H1 (cell line): ENCODE data around the gene JPH3. TPM values are rescaled to one million over a fixed set of nuclear protein-coding genes. Genes with fewer than 3 reads are reported as not detected.

Experiments used
- CTCF ChIA-PET: fragments of 300-600 bp; sonication (Branson Sonifier 250); formaldehyde crosslinking; loops from one replicate; lab custom pipeline; 2021; ENCODE audit not compliant: partially characterized antibody; lab: Charles Lee
- POLR2A ChIA-PET: fragments of 300-600 bp; sonication (Branson Sonifier 250); formaldehyde crosslinking; loops from one replicate; lab custom pipeline; 2021; ENCODE audit warnings: inconsistent platforms; ENCODE audit not compliant: partially characterized antibody; lab: Charles Lee
- DNase-seq, 2 experiments: peaks; one replicate each; pipeline versions ENCODE4 v3.0.0 to v3.0.0-alpha.2; 2010 to 2022; ENCODE audit warnings: low spot score in 2 of 2, low read depth in 1 of 2, mixed read lengths in 1 of 2
- FAIRE-seq: peaks from 2 replicates; lab custom pipeline; 2011; peaks lifted over from hg19 to GRCh38; lab: Jason Lieb, UNC
- H2AFZ ChIP-seq: 2 replicates; pipeline ENCODE4 v1.8.1; 2012; ENCODE audit warnings: low read length, inconsistent platforms
- H2AK5ac ChIP-seq: 2 replicates; pipeline ENCODE4 v1.6.1; 2013; ENCODE audit warnings: low read depth, low read length
- H2BK120ac ChIP-seq: replicated peaks from 2 replicates; pipeline ENCODE3; 2013; ENCODE audit warnings: low read depth, low read length, inconsistent platforms
- H2BK12ac ChIP-seq: 2 replicates; pipeline ENCODE4 v1.6.1; 2013; ENCODE audit warnings: low read depth, low read length
- H2BK15ac ChIP-seq: 2 replicates; pipeline ENCODE4 v1.6.1; 2013; ENCODE audit warnings: low read length
- H2BK20ac ChIP-seq: 2 replicates; pipeline ENCODE4 v1.6.1; 2013; ENCODE audit warnings: low read length
- H2BK5ac ChIP-seq: 2 replicates; pipeline ENCODE4 v1.6.1; 2013; ENCODE audit warnings: low read depth, low read length
- H3K14ac ChIP-seq: 2 replicates; pipeline ENCODE4 v1.6.1; 2013; ENCODE audit warnings: inconsistent platforms; ENCODE audit not compliant: insufficient read length
- H3K18ac ChIP-seq: 2 replicates; pipeline ENCODE4 v1.6.1; 2013; ENCODE audit warnings: low read length; ENCODE audit errors: extremely low read depth
- H3K23ac ChIP-seq: 2 replicates; pipeline ENCODE4 v1.6.1; 2013; ENCODE audit warnings: inconsistent platforms; ENCODE audit not compliant: insufficient read length
- H3K23me2 ChIP-seq: 2 replicates; pipeline ENCODE4 v1.6.1; 2013; ENCODE audit warnings: low read depth, low read length
- H3K27ac ChIP-seq: 2 replicates; pipeline ENCODE4 v1.6.1; 2011; ENCODE audit warnings: low read depth, low read length, inconsistent platforms
- H3K27me3 ChIP-seq, 4 experiments: replicated peaks in 1 of 4; 1 replicate in 1 of 4; 2 replicates in 3 of 4; pipeline versions ENCODE4 v1.6.1 to v1.8.1; 2011 to 2013; ENCODE audit warnings: low read length in 3 of 4, mild to moderate bottlenecking in 3 of 4, inconsistent platforms in 2 of 4, mixed read lengths in 2 of 4, moderate library complexity in 1 of 4; ENCODE audit not compliant: control insufficient read depth in 3 of 4, insufficient read depth in 3 of 4; ENCODE audit errors: extremely low read depth in 1 of 4
- H3K36me3 ChIP-seq, 4 experiments: 2 replicates each; pipeline versions ENCODE4 v1.6.1 to v1.8.1; 2011 to 2013; ENCODE audit warnings: mild to moderate bottlenecking in 4 of 4, low read length in 3 of 4, moderate library complexity in 2 of 4, control low read depth in 1 of 4, inconsistent platforms in 1 of 4; ENCODE audit not compliant: insufficient read depth in 4 of 4, control insufficient read depth in 2 of 4
- H3K4ac ChIP-seq: replicated peaks from 2 replicates; pipeline ENCODE3; 2013; ENCODE audit warnings: low read length, low read depth, mixed read lengths, inconsistent platforms; ENCODE audit not compliant: insufficient read length
- H3K4me1 ChIP-seq, 4 experiments: replicated peaks in 1 of 4; 1 replicate in 1 of 4; 2 replicates in 3 of 4; pipeline versions ENCODE4 v1.6.1 to v1.8.1; 2011 to 2013; ENCODE audit warnings: low read length in 3 of 4, inconsistent platforms in 2 of 4, mixed read lengths in 1 of 4; ENCODE audit not compliant: insufficient read depth in 4 of 4, control insufficient read depth in 3 of 4
- H3K4me2 ChIP-seq, 2 experiments: 2 replicates each; pipeline versions ENCODE4 v1.6.1 to v1.8.1; 2011 to 2013; ENCODE audit warnings: low read depth in 2 of 2, low read length in 2 of 2, control low read depth in 1 of 2, inconsistent platforms in 1 of 2, mild to moderate bottlenecking in 1 of 2; ENCODE audit not compliant: insufficient read depth in 1 of 2
- H3K4me3 ChIP-seq, 4 experiments: fragments of 200-600, 300-600 bp in 1 of 4; sonication (generic), shearing (Covaris generic), sonication (Bioruptor Twin) in 1 of 4; 2 replicates each; pipeline versions ENCODE4 v1.5.1 to v1.8.1; 2011 to 2016; ENCODE audit warnings: low read length in 4 of 4, low read depth in 3 of 4, control low read depth in 2 of 4, inconsistent platforms in 2 of 4, mild to moderate bottlenecking in 2 of 4, mixed read lengths in 1 of 4, moderate library complexity in 1 of 4; ENCODE audit not compliant: insufficient read depth in 2 of 4; ENCODE audit errors: extremely low read depth in 1 of 4
- H3K56ac ChIP-seq: replicated peaks from 2 replicates; pipeline ENCODE3; 2013; ENCODE audit warnings: low read depth, mild to moderate bottlenecking, mixed read lengths, low read length, inconsistent platforms; ENCODE audit not compliant: insufficient read length
- H3K79me1 ChIP-seq: 2 replicates; pipeline ENCODE4 v1.6.1; 2013; ENCODE audit warnings: low read depth, low read length, control low read depth
- H3K79me2 ChIP-seq, 2 experiments: 2 replicates each; pipeline versions ENCODE4 v1.6.1 to v1.8.1; 2012 to 2013; ENCODE audit warnings: low read length in 2 of 2, mild to moderate bottlenecking in 2 of 2, inconsistent platforms in 1 of 2; ENCODE audit not compliant: insufficient read depth in 2 of 2, control insufficient read depth in 1 of 2
- H3K9ac ChIP-seq, 4 experiments: replicated peaks in 1 of 4; 1 replicate in 1 of 4; 2 replicates in 3 of 4; pipeline versions ENCODE4 v1.6.1 to v1.8.1; 2011 to 2013; ENCODE audit warnings: low read depth in 3 of 4, low read length in 3 of 4, control low read depth in 2 of 4, mild to moderate bottlenecking in 2 of 4, moderate library complexity in 2 of 4, inconsistent platforms in 1 of 4; ENCODE audit errors: extremely low read depth in 1 of 4
- H3K9me3 ChIP-seq, 2 experiments: 2 replicates each; pipeline versions ENCODE4 v1.6.1 to v1.8.1; 2012 to 2013; ENCODE audit warnings: mild to moderate bottlenecking in 2 of 2, moderate library complexity in 2 of 2, control low read depth in 1 of 2, inconsistent platforms in 1 of 2, low read depth in 1 of 2, low read length in 1 of 2, mixed read lengths in 1 of 2; ENCODE audit not compliant: insufficient read depth in 2 of 2
- H4K20me1 ChIP-seq, 2 experiments: replicated peaks in 1 of 2; 2 replicates each; pipeline versions ENCODE3 to v1.8.1; 2011 to 2013; ENCODE audit warnings: inconsistent platforms in 2 of 2, low read length in 2 of 2, mild to moderate bottlenecking in 1 of 2; ENCODE audit not compliant: insufficient read depth in 2 of 2, control insufficient read depth in 1 of 2
- H4K5ac ChIP-seq: 2 replicates; pipeline ENCODE4 v1.6.1; 2013; ENCODE audit warnings: low read length, low read depth, mixed read lengths, inconsistent platforms; ENCODE audit not compliant: insufficient read length
- H4K8ac ChIP-seq: 2 replicates; pipeline ENCODE4 v1.8.0; 2013; ENCODE audit warnings: mild to moderate bottlenecking, moderate library complexity, low read length, inconsistent platforms; ENCODE audit not compliant: insufficient read depth; ENCODE audit errors: extremely low read depth
- H4K91ac ChIP-seq: replicated peaks from 2 replicates; pipeline ENCODE3; 2013; ENCODE audit warnings: low read length, mixed read lengths, inconsistent platforms; ENCODE audit not compliant: insufficient read length
- BACH1 ChIP-seq: IDR thresholded peaks from 2 replicates; pipeline ENCODE4 v1.6.1; 2012; ENCODE audit warnings: low read length, improper control_type of control experiment
- CEBPB ChIP-seq: IDR thresholded peaks from 2 replicates; pipeline ENCODE4 v1.6.1; 2012; ENCODE audit warnings: low read depth, low read length
- CTBP2 ChIP-seq: IDR thresholded peaks from 2 replicates; pipeline ENCODE4 v1.7.0; 2011; ENCODE audit warnings: borderline replicate concordance, mild to moderate bottlenecking, moderate library complexity, mixed read lengths, low read length; ENCODE audit not compliant: insufficient read depth, insufficient read length
- EZH2 ChIP-seq: fragments of 200-600 bp; sonication (generic); IDR thresholded peaks from 2 replicates; pipeline ENCODE4 v1.7.1; 2012; ENCODE audit warnings: low read depth, mild to moderate bottlenecking, moderate library complexity, low read length, inconsistent platforms; ENCODE audit not compliant: severe bottlenecking
- HDAC6 ChIP-seq: IDR thresholded peaks from one replicate; pipeline ENCODE4 v1.7.1; 2012; ENCODE audit warnings: low read depth, mild to moderate bottlenecking, inconsistent platforms, low read length, moderate library complexity
- MAFK ChIP-seq: IDR thresholded peaks from 2 replicates; pipeline ENCODE4 v1.6.1; 2012; ENCODE audit warnings: low read depth, mild to moderate bottlenecking, improper control_type of control experiment, low read length
- POU5F1 ChIP-seq: IDR thresholded peaks from 2 replicates; pipeline ENCODE4 v1.6.1; 2011; ENCODE audit warnings: low read depth, mild to moderate bottlenecking, low read length, moderate library complexity
- SP1 ChIP-seq: IDR thresholded peaks from 2 replicates; pipeline ENCODE4 v1.6.1; 2011; ENCODE audit warnings: low read depth, low read length
- SUZ12 ChIP-seq: fragments of 200-600 bp; sonication (generic); IDR thresholded peaks from 2 replicates; pipeline ENCODE4 v1.6.1; 2012; ENCODE audit warnings: mild to moderate bottlenecking, inconsistent platforms, low read length, moderate library complexity, mixed read lengths
- WGBS, 2 experiments: shearing (Covaris generic) in 1 of 2; methylation state at CpG; one replicate each; pipeline versions ENCODE4 v1.1.6 to v1.1.7; 2013 to 2015; ENCODE audit warnings: low lambda C conversion rate in 2 of 2, mixed read lengths in 2 of 2, inconsistent platforms in 1 of 2, low coverage in 1 of 2, missing lambda C conversion rate in 1 of 2; ENCODE audit not compliant: insufficient replicate concordance in 2 of 2, insufficient coverage in 1 of 2, insufficient read length in 1 of 2; ENCODE audit errors: extremely low coverage in 1 of 2, missing lambda C conversion rate in 1 of 2; 5-methylcytosine and 5-hydroxymethylcytosine counted together
- polyA plus RNA-seq, 7 experiments: library from polyadenylated mRNA; depleted of rRNA in 3 of 7; stranded (reverse) in 5 of 7; unstranded in 2 of 7; fragments of >200 nt in 5 of 7; fragments of 200-250 nt in 2 of 7; gene quantifications; 1 replicate in 5 of 7; 2 replicates in 1 of 7; 4 replicates in 1 of 7; pipeline versions ENCODE4 v1.2.1 to v1.2.3, GENCODE V29; 2011 to 2013; ENCODE audit warnings: missing spikeins in 2 of 7, mixed read lengths in 2 of 7
- total RNA-seq: library from RNA; stranded (reverse); fragmentation: NEBNext Ultra II Directional; extraction: Animal tissue kit (Norgen Biotek cat#: 25700); gene quantifications from 2 replicates; pipeline ENCODE4 v1.2.1, GENCODE V29; 2021
- TF ChIP-seq, protein P1 (sequence below), 3 experiments: IDR thresholded peaks; 1 replicate in 2 of 3; 2 replicates in 1 of 3; pipeline versions ENCODE4 v1.5.1 to v1.6.1; 2011; ENCODE audit warnings: low read length in 3 of 3, mild to moderate bottlenecking in 3 of 3, inconsistent platforms in 2 of 3, low read depth in 1 of 3, moderate library complexity in 1 of 3; ENCODE audit not compliant: insufficient read depth in 1 of 3; ENCODE audit errors: control extremely low read depth in 1 of 3

JPH3 gene
- total and polyA plus RNA-seq, 2 of the 8 experiments (the other 6 are each of a cell fraction or from before 2014, with no cell fraction given), result 10.3 to 28.3 TPM

- H4K20me1 ChIP-seq, result peaks cover 5 to 12% of the 10 kb centered on the region in 2 experiments
- H2AK5ac ChIP-seq, result no peak overlapping the region
- no peak overlapping the region for H2BK15ac ChIP-seq
- DNase-seq, result no peak
- H2BK12ac ChIP-seq, result no peak overlapping the region
- H3K4me3 ChIP-seq, result no peak overlapping the region
- peaks cover 5 to 19% (median 17%) of the 10 kb centered on the region in 4 experiments; a peak in 6 of 8 replicates for H3K36me3 ChIP-seq
- ChIA-PET POLR2A (interaction anchor here (0.7 to 1.0 kb wide), 3 partner anchors 13 to 19 kb away, joined by 3 to 4 read pairs (median 3); no protein-coding TSS in a partner anchor), CTCF (no interaction called here)
- no peak overlapping the region for H3K27ac ChIP-seq
- no peak overlapping the region for H2BK120ac ChIP-seq
- no peak overlapping the region for H3K9ac ChIP-seq
- H4K5ac ChIP-seq, result no peak overlapping the region
- no peaks in the 10 kb centered on the region for H3K23me2 ChIP-seq
- H3K14ac ChIP-seq, result no peak overlapping the region
- H3K23ac ChIP-seq, result no peak overlapping the region
- H2BK20ac ChIP-seq, result no peak overlapping the region
- no peak for FAIRE-seq
- no peaks in the 10 kb centered on the region for H3K4me1 ChIP-seq
- H3K79me2 ChIP-seq, result peaks cover 0 to 21% of the 10 kb centered on the region in 2 experiments; a peak in 3 of 4 replicates
- 88% methylated on average over 17 of the region's 17 CpGs; no CpG with 5 or more reads in 1 of the 2 experiments for WGBS, 2 experiments
- TF ChIP-seq CEBPB (no peak), EZH2 (no peak), SUZ12 (no peak), CTBP2 (no peak), MAFK (no peak), SP1 (no peak), BACH1 (no peak), POU5F1 (no peak), HDAC6 (no peak)
- TF ChIP-seq, protein P1, sequence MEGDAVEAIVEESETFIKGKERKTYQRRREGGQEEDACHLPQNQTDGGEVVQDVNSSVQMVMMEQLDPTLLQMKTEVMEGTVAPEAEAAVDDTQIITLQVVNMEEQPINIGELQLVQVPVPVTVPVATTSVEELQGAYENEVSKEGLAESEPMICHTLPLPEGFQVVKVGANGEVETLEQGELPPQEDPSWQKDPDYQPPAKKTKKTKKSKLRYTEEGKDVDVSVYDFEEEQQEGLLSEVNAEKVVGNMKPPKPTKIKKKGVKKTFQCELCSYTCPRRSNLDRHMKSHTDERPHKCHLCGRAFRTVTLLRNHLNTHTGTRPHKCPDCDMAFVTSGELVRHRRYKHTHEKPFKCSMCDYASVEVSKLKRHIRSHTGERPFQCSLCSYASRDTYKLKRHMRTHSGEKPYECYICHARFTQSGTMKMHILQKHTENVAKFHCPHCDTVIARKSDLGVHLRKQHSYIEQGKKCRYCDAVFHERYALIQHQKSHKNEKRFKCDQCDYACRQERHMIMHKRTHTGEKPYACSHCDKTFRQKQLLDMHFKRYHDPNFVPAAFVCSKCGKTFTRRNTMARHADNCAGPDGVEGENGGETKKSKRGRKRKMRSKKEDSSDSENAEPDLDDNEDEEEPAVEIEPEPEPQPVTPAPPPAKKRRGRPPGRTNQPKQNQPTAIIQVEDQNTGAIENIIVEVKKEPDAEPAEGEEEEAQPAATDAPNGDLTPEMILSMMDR (IDR thresholded peaks at IDR 0.05; ENCODE audit: control extremely low read depth in 1 of 3, insufficient read depth in 1 of 3, low read depth in 1 of 3, low read length in 3 of 3), result no peak
- no peaks in the 10 kb centered on the region for H3K27me3 ChIP-seq
- H3K18ac ChIP-seq, result no peak overlapping the region
- no peak overlapping the region for H3K4ac ChIP-seq
- H3K56ac ChIP-seq, result no peak overlapping the region
- H3K9me3 ChIP-seq, result no peaks in the 10 kb centered on the region
- H2BK5ac ChIP-seq, result no peak overlapping the region
- no peak overlapping the region for H2AFZ ChIP-seq
- H3K4me2 ChIP-seq, result no peak overlapping the region
- H4K91ac ChIP-seq, result no peak overlapping the region
- H3K79me1 ChIP-seq, result peaks cover 9% of the 10 kb centered on the region
- no peak overlapping the region for H4K8ac ChIP-seq
Measured at GRCh38 chr16:87729266-87729954, 127.1 kb downstream of the JPH3 start.
